ENCODE data around the gene AUH.

Gene AUH

DNA sequence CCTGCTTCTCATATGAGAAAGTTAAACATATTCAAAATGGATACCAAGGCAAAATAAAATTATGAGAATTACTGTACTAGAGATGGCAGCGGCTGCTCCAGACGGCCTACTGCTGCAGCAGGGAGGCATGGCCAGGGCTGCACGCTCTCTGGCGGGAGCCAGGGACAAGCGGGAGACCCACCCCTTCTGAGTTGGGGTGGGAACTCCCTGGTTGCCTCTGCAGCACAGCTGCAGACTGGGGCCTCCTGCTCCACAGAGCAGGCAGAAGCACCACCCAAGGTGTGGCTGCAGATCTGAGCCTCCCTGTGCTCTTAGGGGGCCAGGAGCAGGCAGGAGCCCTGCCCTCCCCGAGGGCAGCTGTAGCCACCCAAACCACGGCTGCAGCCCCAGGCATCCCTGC is 2.3 kb upstream of the AUH start:
- Mint-ChIP-seq H3K4me1 (ENCODE audit: low read depth) (peaks cover 24% of the 10 kb centered on the region), H3K4me3 (no peak overlapping the region)
- intact Hi-C loops (cut with micrococcal nuclease), result loop anchor here (5.0 kb wide), 1 partner anchor 53 kb away; no protein-coding TSS in a partner anchor

DNA sequence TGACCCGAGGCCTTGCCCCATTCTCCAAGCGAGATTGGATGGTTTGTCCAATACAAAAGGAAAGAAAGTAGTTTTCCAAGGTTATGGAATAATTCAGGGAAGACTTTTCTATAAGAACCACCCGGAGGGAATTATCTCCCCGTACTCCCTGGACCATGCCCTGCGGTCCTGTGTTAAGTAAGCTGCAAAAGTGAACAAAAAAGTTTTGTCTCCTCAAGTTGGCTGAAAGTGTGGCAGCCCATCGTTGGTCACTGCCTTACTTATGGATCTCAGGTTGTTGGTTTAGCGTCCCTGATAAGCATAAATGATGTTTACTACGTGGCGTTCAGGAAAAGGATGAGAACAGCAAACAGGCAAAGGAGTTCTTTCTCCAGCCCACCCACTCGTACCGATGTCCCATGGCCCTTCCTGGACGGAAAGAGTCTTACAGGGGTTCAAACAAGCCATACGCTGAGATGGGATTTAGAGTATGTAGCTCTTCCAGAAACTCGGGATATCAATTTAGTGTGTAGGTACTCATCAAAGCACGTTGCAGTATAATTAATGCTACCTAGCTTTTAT is 413 bp upstream of the AUH start:
- Mint-ChIP-seq H3K9me3 (no peaks in the 10 kb centered on the region), H3K27ac (peak overlapping the region; percentile 96), H3K4me1 (ENCODE audit: low read depth) (peaks cover 40% of the 10 kb centered on the region), H3K4me3 (peak overlapping the region; percentile 95), H3K36me3 (ENCODE audit: low read depth) (peaks cover 42% of the 10 kb centered on the region), H3K27me3 (no peaks in the 10 kb centered on the region)
- intact Hi-C loops (cut with micrococcal nuclease), result loop anchor here (5.0 kb wide), 1 partner anchor 55 kb away; no protein-coding TSS in a partner anchor

More for the DNA sequence above, 2.3 kb upstream of the AUH start:
- no peak overlapping the region for H3K27ac Mint-ChIP-seq
- no peaks in the 10 kb centered on the region for H3K27me3 Mint-ChIP-seq
- H3K9me3 Mint-ChIP-seq, result no peaks in the 10 kb centered on the region
- H3K36me3 Mint-ChIP-seq (ENCODE audit: low read depth), result peaks cover 27% of the 10 kb centered on the region

DNA sequence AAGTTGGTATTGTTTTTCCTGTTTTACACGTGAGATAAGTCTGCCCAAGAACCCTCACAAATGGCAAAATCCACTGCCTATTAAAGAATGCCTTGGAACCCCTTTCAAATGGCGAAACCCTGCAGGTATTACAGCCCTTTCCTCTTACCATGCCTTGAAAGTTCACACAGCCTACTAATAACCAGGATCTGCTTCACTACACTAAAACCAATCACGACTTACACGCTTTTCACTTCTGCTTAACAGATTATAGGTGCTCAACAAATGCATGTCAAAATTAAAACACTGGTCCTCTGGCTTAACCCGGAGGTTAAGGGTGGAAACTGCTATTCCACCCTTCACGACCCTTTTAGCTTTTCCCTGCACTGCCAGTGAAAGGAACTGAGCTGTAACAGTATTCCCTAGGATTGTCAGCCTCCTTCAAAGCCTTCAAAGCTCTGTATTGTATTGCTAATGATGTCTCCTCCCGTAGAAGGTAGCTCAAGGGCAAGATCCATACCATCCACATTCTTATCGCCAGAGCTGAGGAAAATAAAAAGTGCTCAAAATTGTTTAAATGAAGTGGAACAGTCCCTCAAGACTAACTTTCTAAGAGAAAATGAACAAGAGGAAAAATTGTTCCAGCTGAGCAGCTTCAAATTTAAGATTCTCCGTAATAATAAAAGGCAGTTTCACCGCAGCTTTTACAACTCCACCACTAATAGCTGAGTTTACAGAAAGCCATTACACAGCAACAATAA is 997 bp downstream of the AUH start:
- Mint-ChIP-seq H3K27me3 (no peaks in the 10 kb centered on the region), H3K9me3 (no peaks in the 10 kb centered on the region), H3K4me3 (peak overlapping the region; percentile 95), H3K27ac (peak overlapping the region; percentile 96), H3K4me1 (ENCODE audit: low read depth) (peaks cover 51% of the 10 kb centered on the region), H3K36me3 (ENCODE audit: low read depth) (peaks cover 56% of the 10 kb centered on the region)
- intact Hi-C loops (cut with micrococcal nuclease), result loop anchor here (5.0 kb wide), 1 partner anchor 57 kb away; no protein-coding TSS in a partner anchor

DNA sequence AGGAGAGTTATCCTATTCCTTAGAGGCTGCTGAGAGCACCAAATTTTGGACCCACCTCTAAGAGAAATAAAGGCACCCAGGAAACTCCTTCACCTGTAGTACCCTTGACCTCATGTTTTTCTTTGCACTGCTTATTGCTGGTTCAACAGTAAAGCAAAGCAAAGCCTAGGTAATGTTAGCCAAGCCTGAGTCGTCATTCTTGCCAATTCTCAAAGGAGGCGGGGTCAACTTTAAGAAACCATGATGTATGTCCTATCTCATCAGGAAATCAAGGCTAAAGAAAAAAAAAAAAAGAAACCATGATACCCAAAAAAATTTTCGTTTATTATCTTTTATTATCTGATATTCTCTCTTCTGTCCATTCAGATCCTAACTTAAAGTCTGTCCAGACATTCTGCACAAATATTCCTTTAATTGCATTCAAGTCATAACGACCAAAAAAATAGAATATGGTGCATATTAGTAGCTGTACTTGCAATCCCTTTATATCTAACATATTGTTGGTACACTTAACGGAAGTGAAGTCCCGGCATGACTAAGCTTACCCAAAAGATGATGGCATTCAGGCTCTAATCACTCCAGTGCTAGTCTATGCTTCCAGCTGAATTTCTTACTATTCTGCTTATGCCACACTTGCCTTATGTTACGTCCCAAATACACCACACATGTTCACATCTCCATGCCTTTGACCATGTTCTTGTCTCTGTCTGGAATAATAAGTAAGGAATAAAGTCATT is 1.8 kb downstream of the AUH start:
- intact Hi-C loops (cut with micrococcal nuclease), result loop anchor here (5.0 kb wide), 1 partner anchor 57 kb away; no protein-coding TSS in a partner anchor
- H3K9me3 Mint-ChIP-seq, result no peaks in the 10 kb centered on the region
- H3K27ac Mint-ChIP-seq, result peak overlapping the region; percentile 96
- peak overlapping the region; percentile 95 for H3K4me3 Mint-ChIP-seq
- H3K27me3 Mint-ChIP-seq, result no peaks in the 10 kb centered on the region
- H3K36me3 Mint-ChIP-seq (ENCODE audit: low read depth), result peaks cover 64% of the 10 kb centered on the region
- H3K4me1 Mint-ChIP-seq (ENCODE audit: low read depth), result peaks cover 51% of the 10 kb centered on the region

DNA sequence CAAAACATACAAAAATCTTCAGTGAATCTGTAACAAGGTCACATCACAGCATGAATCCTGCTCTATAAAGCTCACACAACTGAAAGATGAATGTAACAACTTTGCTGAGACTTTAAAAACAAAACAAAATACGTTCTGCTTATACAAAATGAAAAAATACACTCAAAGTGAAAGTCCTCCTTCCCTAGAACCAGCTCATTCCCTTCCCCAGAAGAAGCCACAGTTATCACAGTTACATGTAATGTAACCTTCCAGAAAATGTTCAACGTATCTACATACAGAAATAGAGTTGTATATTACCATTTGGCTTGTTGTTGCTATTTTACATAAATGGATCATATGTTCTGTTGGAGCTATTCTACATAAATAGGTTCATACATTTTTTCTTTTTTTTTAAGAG is 2.6 kb downstream of the AUH start:
- intact Hi-C loops (cut with micrococcal nuclease), result no loop called here
- H3K27ac Mint-ChIP-seq, result peak overlapping the region; percentile 96
- H3K4me3 Mint-ChIP-seq, result peak overlapping the region; percentile 95
- peaks cover 72% of the 10 kb centered on the region for H3K36me3 Mint-ChIP-seq (ENCODE audit: low read depth)
- H3K4me1 Mint-ChIP-seq (ENCODE audit: low read depth), result peaks cover 51% of the 10 kb centered on the region
- H3K9me3 Mint-ChIP-seq, result no peaks in the 10 kb centered on the region
- H3K27me3 Mint-ChIP-seq, result no peaks in the 10 kb centered on the region

DNA sequence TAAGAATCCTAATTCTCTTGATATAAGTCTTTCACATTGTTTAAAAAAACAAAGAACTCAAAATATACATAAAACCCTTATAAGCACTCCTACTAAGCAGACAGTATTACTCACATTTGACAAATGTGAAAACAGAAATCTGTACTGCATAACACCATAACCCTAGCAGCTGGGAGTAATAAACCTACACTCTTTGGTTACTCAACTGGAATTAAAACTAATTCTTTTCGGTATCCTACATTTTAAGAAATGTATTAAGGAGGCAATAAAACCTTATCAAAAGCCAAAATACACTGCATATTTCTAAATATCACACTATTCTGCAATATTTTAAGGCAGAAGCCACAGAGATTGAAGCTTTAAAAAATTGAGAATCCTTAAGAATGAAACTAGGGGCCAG is 6.8 kb downstream of the AUH start:
- Mint-ChIP-seq H3K4me1 (ENCODE audit: low read depth) (peaks cover 40% of the 10 kb centered on the region), H3K4me3 (no peak overlapping the region), H3K27me3 (no peaks in the 10 kb centered on the region), H3K27ac (peak overlapping the region; percentile 20), H3K36me3 (ENCODE audit: low read depth) (peaks cover 92% of the 10 kb centered on the region), H3K9me3 (no peaks in the 10 kb centered on the region)
- intact Hi-C loops (cut with micrococcal nuclease), result no loop called here

DNA sequence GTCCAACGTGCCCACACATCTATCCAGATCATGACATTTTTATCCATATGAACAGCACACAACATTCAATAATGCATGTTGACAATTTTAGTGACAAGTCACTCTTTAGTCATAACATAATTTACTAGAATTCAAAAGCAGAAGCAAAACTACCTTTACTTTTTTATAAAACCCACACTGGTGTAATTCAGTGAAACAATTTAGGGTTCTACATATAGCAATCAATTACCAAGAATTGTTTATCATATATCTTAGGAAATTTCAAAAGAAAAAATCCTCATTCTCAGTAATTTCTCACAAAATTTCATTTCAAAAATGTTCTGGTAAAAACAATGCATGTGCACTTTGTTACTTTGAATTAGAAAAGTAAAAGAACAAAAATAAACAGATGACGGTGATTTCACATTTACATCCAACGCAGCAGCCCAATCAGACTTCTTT is 12.6 kb downstream of the AUH start:
- H3K9me3 Mint-ChIP-seq, result no peaks in the 10 kb centered on the region
- peaks cover 33% of the 10 kb centered on the region for H3K4me1 Mint-ChIP-seq (ENCODE audit: low read depth)
- no peaks in the 10 kb centered on the region for H3K27me3 Mint-ChIP-seq
- H3K4me3 Mint-ChIP-seq, result peak overlapping the region; percentile 10
- H3K36me3 Mint-ChIP-seq (ENCODE audit: low read depth), result peaks cover 82% of the 10 kb centered on the region
- H3K27ac Mint-ChIP-seq, result peak overlapping the region; percentile 94
- intact Hi-C loops (cut with micrococcal nuclease), result loop anchor here (1.0 to 5.0 kb wide), 2 partner anchors 156 to 187 kb away; no protein-coding TSS in a partner anchor

DNA sequence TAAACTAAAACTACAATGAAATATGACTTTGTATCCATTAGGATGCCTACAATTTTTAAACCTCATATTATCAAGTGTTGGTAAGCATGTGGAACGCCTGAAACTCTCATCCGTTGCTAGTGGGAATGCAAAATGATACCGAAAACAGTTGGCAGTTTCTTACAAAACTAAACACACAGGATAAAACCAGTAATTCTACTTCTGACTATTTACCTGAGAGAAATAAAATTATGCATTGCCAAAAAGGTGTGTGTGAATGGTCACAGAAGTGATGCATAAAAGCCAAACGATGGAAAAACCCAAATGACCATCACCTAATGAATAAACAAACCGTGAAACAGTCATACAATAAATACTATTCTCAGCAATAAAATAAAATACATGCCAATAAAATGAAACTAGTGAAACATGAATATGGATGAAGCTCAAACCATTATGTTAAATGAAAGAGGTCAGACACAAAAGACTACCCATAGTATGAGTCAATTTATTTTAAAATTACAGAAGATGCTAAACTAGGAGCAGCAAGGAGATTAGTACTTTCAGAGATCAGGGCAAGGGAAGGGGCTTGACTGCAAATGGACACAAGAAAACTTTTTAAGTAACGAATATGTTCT is 13.4 kb downstream of the AUH start:
- Mint-ChIP-seq H3K4me3 (no peak overlapping the region), H3K27me3 (no peaks in the 10 kb centered on the region), H3K4me1 (ENCODE audit: low read depth) (peaks cover 33% of the 10 kb centered on the region), H3K36me3 (ENCODE audit: low read depth) (peaks cover 83% of the 10 kb centered on the region), H3K27ac (peak overlapping the region; percentile 94), H3K9me3 (no peaks in the 10 kb centered on the region)
- intact Hi-C loops (cut with micrococcal nuclease), result loop anchor here (5.0 kb wide), 1 partner anchor 186 kb away; no protein-coding TSS in a partner anchor

DNA sequence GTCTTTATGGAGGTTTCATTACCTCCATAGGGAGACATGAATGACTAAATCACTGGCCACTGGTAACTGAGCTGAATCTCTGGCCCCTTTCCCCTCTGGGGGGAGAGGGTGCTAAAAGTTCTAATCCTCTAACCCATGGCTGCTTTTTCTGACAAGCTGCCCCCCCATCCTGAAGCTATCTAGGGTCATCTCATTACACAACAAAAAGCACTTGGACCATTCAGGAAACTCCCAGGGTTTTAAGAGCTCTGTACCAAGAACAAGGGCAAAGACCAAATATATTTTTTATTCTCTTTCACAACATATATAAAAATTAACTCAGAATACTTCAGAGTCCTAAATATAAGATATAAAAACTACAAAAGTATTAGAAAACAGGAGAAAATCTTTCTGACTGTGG is 14.3 kb downstream of the AUH start:
- intact Hi-C loops (cut with micrococcal nuclease), result loop anchor here (5.0 kb wide), 1 partner anchor 185 kb away; no protein-coding TSS in a partner anchor
- Mint-ChIP-seq H3K4me3 (no peak overlapping the region), H3K4me1 (ENCODE audit: low read depth) (peaks cover 41% of the 10 kb centered on the region), H3K9me3 (peaks cover 5% of the 10 kb centered on the region), H3K36me3 (ENCODE audit: low read depth) (peaks cover 85% of the 10 kb centered on the region), H3K27ac (peak overlapping the region; percentile 57), H3K27me3 (no peaks in the 10 kb centered on the region)

DNA sequence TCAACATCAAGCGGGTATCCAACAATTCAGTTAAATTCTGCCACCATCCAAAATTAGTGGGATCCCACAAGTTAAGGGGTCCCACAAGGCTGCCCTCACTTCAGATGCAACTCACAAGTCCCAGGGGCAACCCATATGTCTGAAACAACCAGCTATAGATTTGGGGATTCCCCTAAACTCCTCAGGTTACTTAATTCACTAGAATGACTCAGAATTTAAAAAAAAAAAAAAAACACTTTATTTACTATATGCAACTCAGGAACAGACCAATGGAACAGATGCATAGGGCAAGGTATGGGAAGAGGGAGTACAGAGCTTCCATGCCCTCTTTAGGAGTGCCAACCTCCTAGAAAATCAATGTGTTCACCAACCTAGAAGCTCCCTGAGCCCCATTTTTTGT is 15.1 kb downstream of the AUH start:
- peaks cover 85% of the 10 kb centered on the region for H3K36me3 Mint-ChIP-seq (ENCODE audit: low read depth)
- H3K9me3 Mint-ChIP-seq, result peaks cover 12% of the 10 kb centered on the region
- intact Hi-C loops (cut with micrococcal nuclease), result loop anchor here (5.0 kb wide), 1 partner anchor 184 kb away; no protein-coding TSS in a partner anchor
- peak overlapping the region; percentile 57 for H3K27ac Mint-ChIP-seq
- H3K27me3 Mint-ChIP-seq, result no peaks in the 10 kb centered on the region
- no peak overlapping the region for H3K4me3 Mint-ChIP-seq
- peaks cover 46% of the 10 kb centered on the region for H3K4me1 Mint-ChIP-seq (ENCODE audit: low read depth)

DNA sequence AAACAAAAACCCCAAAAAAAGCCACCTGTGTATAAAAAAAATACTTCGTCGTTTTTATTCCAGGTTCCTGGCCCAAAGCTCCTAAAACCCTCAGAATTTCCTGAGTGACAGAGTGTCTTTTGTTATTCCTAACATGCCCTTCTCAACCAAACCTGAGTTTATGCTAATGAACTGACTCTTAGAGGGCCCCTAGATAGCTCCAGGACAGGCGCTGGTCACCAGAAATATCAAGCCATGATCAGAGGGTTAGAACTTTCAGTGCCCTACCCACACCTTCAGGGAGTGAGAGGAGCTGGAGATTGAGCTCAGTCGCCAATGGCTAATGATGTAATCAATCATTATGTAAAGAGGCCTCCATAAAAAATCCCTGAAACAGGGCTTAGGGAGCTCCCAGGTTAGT is 15.7 kb downstream of the AUH start:
- H3K36me3 Mint-ChIP-seq (ENCODE audit: low read depth), result peaks cover 85% of the 10 kb centered on the region
- intact Hi-C loops (cut with micrococcal nuclease), result loop anchor here (5.0 kb wide), 1 partner anchor 184 kb away; no protein-coding TSS in a partner anchor
- peaks cover 16% of the 10 kb centered on the region for H3K9me3 Mint-ChIP-seq

DNA sequence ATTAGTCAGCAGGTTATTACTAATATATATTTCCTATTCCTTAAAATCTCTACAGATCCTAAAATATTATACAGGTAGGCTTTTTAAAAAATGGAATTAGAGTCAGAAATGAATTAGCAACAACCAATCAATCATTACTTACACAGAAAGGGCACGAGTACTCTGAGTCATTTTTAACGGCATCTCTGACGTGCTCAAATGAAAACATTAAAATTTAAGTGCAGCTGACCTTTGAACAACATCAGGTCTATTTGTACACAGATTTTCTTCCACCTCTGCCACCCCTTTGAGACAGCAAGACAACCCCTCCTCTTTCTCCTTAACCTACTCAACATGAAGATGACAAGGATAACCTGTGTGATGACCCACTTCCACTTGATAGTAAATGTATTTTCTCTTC is 19.1 kb downstream of the AUH start:
- Mint-ChIP-seq H3K4me1 (ENCODE audit: low read depth) (peaks cover 32% of the 10 kb centered on the region), H3K36me3 (ENCODE audit: low read depth) (peaks cover 95% of the 10 kb centered on the region), H3K4me3 (no peak overlapping the region), H3K9me3 (peaks cover 16% of the 10 kb centered on the region), H3K27ac (peak overlapping the region; percentile 50), H3K27me3 (no peaks in the 10 kb centered on the region)
- intact Hi-C loops (cut with micrococcal nuclease), result no loop called here

More for the DNA sequence above, 15.7 kb downstream of the AUH start:
- H3K4me1 Mint-ChIP-seq (ENCODE audit: low read depth), result peaks cover 48% of the 10 kb centered on the region
- H3K4me3 Mint-ChIP-seq, result no peak overlapping the region
- H3K27me3 Mint-ChIP-seq, result no peaks in the 10 kb centered on the region
- no peak overlapping the region for H3K27ac Mint-ChIP-seq

DNA sequence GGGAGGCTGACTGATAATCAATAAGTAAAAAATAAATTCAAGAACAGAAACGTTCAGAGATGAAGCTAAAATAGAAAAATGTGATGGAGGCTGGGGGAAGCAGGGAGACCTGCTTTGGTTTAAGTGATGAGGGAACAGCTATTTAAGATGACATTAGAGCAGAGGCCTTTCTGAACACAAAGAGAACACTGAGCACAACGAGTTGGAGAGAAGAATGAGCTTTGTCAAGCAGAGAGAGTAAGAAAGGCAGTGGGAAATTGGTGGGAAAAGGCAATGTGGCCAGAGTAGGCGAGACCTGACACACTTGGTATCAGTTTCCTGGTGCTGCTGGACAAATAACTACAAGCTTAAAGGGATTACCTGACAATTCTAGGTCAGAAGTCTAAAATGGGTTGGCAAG is 20.0 kb downstream of the AUH start:
- Mint-ChIP-seq H3K27me3 (no peaks in the 10 kb centered on the region), H3K4me3 (no peak overlapping the region), H3K36me3 (ENCODE audit: low read depth) (peaks cover 97% of the 10 kb centered on the region), H3K4me1 (ENCODE audit: low read depth) (peaks cover 32% of the 10 kb centered on the region), H3K27ac (no peak overlapping the region), H3K9me3 (peaks cover 16% of the 10 kb centered on the region)
- intact Hi-C loops (cut with micrococcal nuclease), result no loop called here
